HCT116 (cell line): ENCODE results near the gene MED16. TPM values are rescaled to one million over a fixed set of nuclear protein-coding genes. Genes with fewer than 3 reads are reported as not detected.
A peak's percentile ranks its signal among the peaks of the same experiment; 100 is the strongest.

Experiments
- ATAC-seq: fragments of 200-7000 bp; cut with Tn5 transposase; 2 replicates; pipeline ENCODE4 v1.9.1; 2020; ENCODE audit warnings: mild to moderate bottlenecking, moderate library complexity
- BruUV-seq: library from RNA; stranded (reverse); fragments of 400-500 nt; replicated peaks from 2 replicates; lab custom pipeline; 2021; lab: Mats Ljungman, UMichigan
- CTCF ChIA-PET: fragments of 300-600 bp; sonication (Branson Sonifier 250); formaldehyde crosslinking; loops from one replicate; lab custom pipeline; 2021; ENCODE audit warnings: antibody characterized with exemption; lab: Charles Lee
- POLR2A ChIA-PET: fragments of 300-600, 350-600 bp; sonication (Branson Sonifier 250); formaldehyde crosslinking; loops from one replicate; lab custom pipeline; 2021; ENCODE audit warnings: antibody characterized with exemption; lab: Charles Lee
- RAD21 ChIA-PET, 2 experiments: fragments of 300-600 bp; sonication (Branson Sonifier 250); formaldehyde crosslinking; loops; one replicate each; lab custom pipeline; 2023; ENCODE audit warnings: low total read pairs in 2 of 2; ENCODE audit not compliant: uncharacterized antibody in 2 of 2, unreplicated experiment in 2 of 2, low non-redundant PET in 1 of 2; lab: Charles Lee
- DNase-seq: peaks from one replicate; pipeline ENCODE4 v3.0.0-alpha.2; 2010; ENCODE audit warnings: low read depth, low spot score
- H2AFZ ChIP-seq: fragments of 200-600 bp; shearing (Covaris generic), sonication (generic); 2 replicates; pipeline ENCODE4 v1.6.1; 2017; ENCODE audit warnings: low read depth, mixed run types, mixed read lengths, antibody characterized with exemption, low read length; ENCODE audit not compliant: poor library complexity, severe bottlenecking
- H3K27ac ChIP-seq: 2 replicates; pipeline ENCODE4 v1.5.1; 2012; ENCODE audit warnings: low read depth, low read length
- H3K27me3 ChIP-seq: fragments of 200-600 bp; sonication (generic); 2 replicates; pipeline ENCODE4 v1.6.1; 2016; ENCODE audit warnings: mixed run types, low read length, mixed read lengths; ENCODE audit not compliant: insufficient read depth
- H3K36me3 ChIP-seq, 2 experiments: fragments of 200-500 bp in 1 of 2; fragments of 200-600 bp in 1 of 2; sonication (Bioruptor generic) in 1 of 2; sonication (generic) in 1 of 2; 2 replicates each; pipeline versions ENCODE4 v1.5.1 to v1.6.1; 2014 to 2016; ENCODE audit warnings: low read length in 2 of 2, inconsistent platforms in 1 of 2, mixed read lengths in 1 of 2, mixed run types in 1 of 2; ENCODE audit not compliant: insufficient read depth in 2 of 2, control insufficient read depth in 1 of 2
- H3K4me1 ChIP-seq, 2 experiments: fragments of 200-600 bp in 1 of 2; sonication (generic) in 1 of 2; 2 replicates each; pipeline versions ENCODE4 v1.5.1 to v1.6.1; 2012 to 2017; ENCODE audit warnings: low read length in 2 of 2, inconsistent platforms in 1 of 2, mild to moderate bottlenecking in 1 of 2, mixed read lengths in 1 of 2, mixed run types in 1 of 2, moderate library complexity in 1 of 2; ENCODE audit not compliant: insufficient read depth in 2 of 2, control insufficient read depth in 1 of 2
- H3K4me2 ChIP-seq: fragments of 200-600 bp; sonication (generic); 2 replicates; pipeline ENCODE4 v1.6.1; 2017; ENCODE audit warnings: mixed run types, low read length, mixed read lengths
- H3K4me3 ChIP-seq, 2 experiments: fragments of 200-600 bp in 1 of 2; sonication (generic) in 1 of 2; replicated peaks in 1 of 2; 2 replicates each; pipeline ENCODE4 v1.5.1; 2011 to 2016; ENCODE audit warnings: low read length in 2 of 2, control low read depth in 1 of 2, low read depth in 1 of 2, mild to moderate bottlenecking in 1 of 2, mixed read lengths in 1 of 2, mixed run types in 1 of 2
- H3K79me2 ChIP-seq: fragments of 200-600 bp; sonication (generic); 2 replicates; pipeline ENCODE4 v1.6.1; 2017; ENCODE audit warnings: mild to moderate bottlenecking, mixed run types, low read length, moderate library complexity, mixed read lengths; ENCODE audit not compliant: insufficient read depth
- H3K9ac ChIP-seq: fragments of 200-600 bp; sonication (generic); 2 replicates; pipeline ENCODE4 v1.6.1; 2016; ENCODE audit warnings: low read length, mixed read lengths
- H3K9me2 ChIP-seq: fragments of 200-600 bp; sonication (generic), shearing (Covaris generic); 2 replicates; pipeline ENCODE4 v1.6.1; 2017; ENCODE audit warnings: mixed run types, mild to moderate bottlenecking, moderate library complexity; ENCODE audit not compliant: insufficient read depth
- H3K9me3 ChIP-seq, 2 experiments: fragments of 200-500 bp in 1 of 2; fragments of 200-600 bp in 1 of 2; sonication (Bioruptor generic) in 1 of 2; sonication (generic) in 1 of 2; 2 replicates each; pipeline ENCODE4 v1.6.1; 2014 to 2017; ENCODE audit warnings: low read length in 2 of 2, mixed read lengths in 2 of 2, inconsistent platforms in 1 of 2, low read depth in 1 of 2, mild to moderate bottlenecking in 1 of 2, mixed run types in 1 of 2, moderate library complexity in 1 of 2; ENCODE audit not compliant: control insufficient read depth in 1 of 2, insufficient read depth in 1 of 2
- H4K20me1 ChIP-seq: fragments of 200-600 bp; sonication (generic), shearing (Covaris generic); 2 replicates; pipeline ENCODE4 v1.6.1; 2017; ENCODE audit warnings: mixed run types, mild to moderate bottlenecking, moderate library complexity; ENCODE audit not compliant: insufficient read depth
- ATF3 ChIP-seq: IDR thresholded peaks from 2 replicates; pipeline ENCODE4 v1.6.1; 2012
- ELF1 ChIP-seq: IDR thresholded peaks from 2 replicates; pipeline ENCODE4 v1.6.1; 2012; ENCODE audit warnings: low read depth, borderline replicate concordance
- EZH2 ChIP-seq: fragments of 200-600 bp; sonication (generic); IDR thresholded peaks from 2 replicates; pipeline ENCODE4 v1.6.1; 2017; ENCODE audit warnings: antibody characterized with exemption, mixed run types
- FOSL1 ChIP-seq: IDR thresholded peaks from 2 replicates; pipeline ENCODE4 v1.6.1; 2012; ENCODE audit warnings: low read depth
- MAX ChIP-seq: IDR thresholded peaks from 2 replicates; pipeline ENCODE4 v1.6.1; 2012
- RAD21 ChIP-seq: IDR thresholded peaks from 2 replicates; pipeline ENCODE4 v1.6.1; 2012; ENCODE audit warnings: low read depth, mild to moderate bottlenecking
- REST ChIP-seq: IDR thresholded peaks from 2 replicates; pipeline ENCODE4 v1.6.1; 2012; ENCODE audit warnings: low read depth
- SIN3A ChIP-seq: IDR thresholded peaks from 2 replicates; pipeline ENCODE4 v1.6.1; 2012; ENCODE audit warnings: low read depth
- SRF ChIP-seq: IDR thresholded peaks from 2 replicates; pipeline ENCODE4 v1.6.1; 2012; ENCODE audit warnings: low read depth
- TCF7L2 ChIP-seq: IDR thresholded peaks from 2 replicates; pipeline ENCODE4 v1.7.0; 2011; ENCODE audit warnings: borderline replicate concordance, inconsistent platforms; ENCODE audit not compliant: insufficient read depth, insufficient read length; ENCODE audit errors: extremely low read depth
- ZBTB33 ChIP-seq: IDR thresholded peaks from 2 replicates; pipeline ENCODE4 v1.6.1; 2011; ENCODE audit warnings: mild to moderate bottlenecking, low read length, moderate library complexity; ENCODE audit not compliant: insufficient replicate concordance; ENCODE audit errors: extremely low read depth
- ZFX ChIP-seq: fragments of 450-650 bp; IDR thresholded peaks from 2 replicates; pipeline ENCODE4 v1.6.1; 2017
- intact Hi-C: fragments of 100-400 bp; cut with micrococcal nuclease; formaldehyde crosslinking; loops from 2 replicates; pipeline ENCODE4 v1.10.0; 2022
- total RNA-seq: library from RNA; stranded (reverse); gene quantifications from one replicate; pipeline ENCODE4 v1.2.1, GENCODE V29; 2021; ENCODE audit not compliant: unreplicated experiment

MED16 gene
- total RNA-seq, 1 experiment from 2014 or later: 73.6 TPM

- no peak for TF ChIP-seq SRF
- TF ChIP-seq TCF7L2: no peak
- no peak for TF ChIP-seq ATF3
- no peak for TF ChIP-seq ZFX
- TF ChIP-seq ELF1: no peak
- Histone ChIP-seq H3K27me3 (no peaks in the 10 kb centered on the region), H3K4me2 (peak overlapping the region; percentile 61), H3K36me3 (peaks cover 5 to 18% of the 10 kb centered on the region in 2 experiments; a peak in 2 of 4 replicates), H3K27ac (peak overlapping the region; percentile 75), H4K20me1 (no peaks in the 10 kb centered on the region), H3K4me3 (no peak overlapping the region), H3K9me2 (no peaks in the 10 kb centered on the region), H3K9ac (peak overlapping the region; percentile 40), H3K79me2 (no peaks in the 10 kb centered on the region), H3K9me3 (no peaks in the 10 kb centered on the region), H3K4me1 (peaks cover 19 to 36% of the 10 kb centered on the region in 2 experiments), H2AFZ (no peak overlapping the region)
- ChIA-PET CTCF (interaction anchor here (0.7 kb wide), 1 partner anchor 101 kb away, joined by 4 read pairs; no protein-coding TSS in a partner anchor), POLR2A (interaction anchor here (1.4 kb wide), 1 partner anchor 21 kb away, joined by 5 read pairs; the partner anchor contains the start of genes MED16 and RNU6-9), RAD21 (no interaction called here)
- ATAC-seq (no peak), DNase-seq (no peak)
- BruUV-seq: no TSS peak
- intact Hi-C loops: no loop called here
These were observed 21.3 kb downstream of the MED16 start for GRCh38 chr19:871446-872265.

- H3K27ac ChIP-seq: no peak overlapping the region
- CTCF ChIA-PET: no interaction called here
- H3K4me3 ChIP-seq: no peak overlapping the region
- no peaks in the 10 kb centered on the region for H3K9me2 ChIP-seq
- RAD21 ChIA-PET: no interaction called here
- no peak for ATAC-seq
- peaks cover 5 to 15% of the 10 kb centered on the region in 2 experiments; a peak in 2 of 4 replicates for H3K36me3 ChIP-seq
- H3K79me2 ChIP-seq: no peaks in the 10 kb centered on the region
- H4K20me1 ChIP-seq: no peaks in the 10 kb centered on the region
- DNase-seq: no peak
- H3K9me3 ChIP-seq: no peaks in the 10 kb centered on the region
- intact Hi-C loops: no loop called here
- H3K27me3 ChIP-seq: no peaks in the 10 kb centered on the region
- H3K4me2 ChIP-seq: no peak overlapping the region
- POLR2A ChIA-PET: no interaction called here
- no peak overlapping the region for H2AFZ ChIP-seq
- no TSS peak for BruUV-seq
- H3K9ac ChIP-seq: no peak overlapping the region
- peaks cover 19 to 36% of the 10 kb centered on the region in 2 experiments for H3K4me1 ChIP-seq
- no peak for TF ChIP-seq ELF1
- TF ChIP-seq ZBTB33: no peak
- no peak for TF ChIP-seq MAX
- TF ChIP-seq SIN3A: no peak
- no peak for TF ChIP-seq EZH2
- TF ChIP-seq FOSL1: no peak
- TF ChIP-seq RAD21: no peak
- TF ChIP-seq TCF7L2: no peak
- no peak for TF ChIP-seq REST
These were observed 22.0 kb downstream of the MED16 start for GRCh38 chr19:870963-871401.
